Neural crest cell (in vitro differentiated cells): Measurements from ENCODE around the gene CAPN8. TPM values are rescaled to one million over a fixed set of nuclear protein-coding genes. Genes with fewer than 3 reads are reported as not detected.

Source experiments
- DNase-seq: peaks from one replicate; pipeline ENCODE4 v3.0.0; 2021; ENCODE audit warnings: low read depth, mixed read lengths, low spot score
- H3K27ac Mint-ChIP-seq: one replicate; pipeline ENCODE4 v1.8.0; 2021; ENCODE audit warnings: mild to moderate bottlenecking, mixed read lengths; ENCODE audit not compliant: unreplicated experiment
- H3K27me3 Mint-ChIP-seq: 2 replicates; pipeline ENCODE4 v1.8.0; 2021; ENCODE audit warnings: low read depth, mild to moderate bottlenecking, mixed read lengths
- H3K36me3 Mint-ChIP-seq: 2 replicates; pipeline ENCODE4 v1.8.0; 2021; ENCODE audit warnings: low read depth, mild to moderate bottlenecking, mixed read lengths
- H3K4me1 Mint-ChIP-seq: 2 replicates; pipeline ENCODE4 v1.8.0; 2021; ENCODE audit warnings: mixed read lengths
- H3K4me3 Mint-ChIP-seq: one replicate; pipeline ENCODE4 v1.8.0; 2021; ENCODE audit warnings: mild to moderate bottlenecking, mixed read lengths
- H3K9me3 Mint-ChIP-seq: 2 replicates; pipeline ENCODE4 v1.8.0; 2021; ENCODE audit warnings: mixed read lengths
- total RNA-seq: library from RNA; stranded (reverse); gene quantifications from 2 replicates; pipeline ENCODE4 v1.2.1, GENCODE V29; 2021
- TF ChIP-seq, protein P1 (sequence below): fragments of 200-600 bp; sonication (generic); conservative IDR thresholded peaks from 2 replicates; pipeline ENCODE4 v1.5.0; 2021; ENCODE audit warnings: antibody characterized with exemption, mild to moderate bottlenecking

The CAPN8 gene
- total RNA-seq, 1 donor from 2014 or later: not detected

DNA sequence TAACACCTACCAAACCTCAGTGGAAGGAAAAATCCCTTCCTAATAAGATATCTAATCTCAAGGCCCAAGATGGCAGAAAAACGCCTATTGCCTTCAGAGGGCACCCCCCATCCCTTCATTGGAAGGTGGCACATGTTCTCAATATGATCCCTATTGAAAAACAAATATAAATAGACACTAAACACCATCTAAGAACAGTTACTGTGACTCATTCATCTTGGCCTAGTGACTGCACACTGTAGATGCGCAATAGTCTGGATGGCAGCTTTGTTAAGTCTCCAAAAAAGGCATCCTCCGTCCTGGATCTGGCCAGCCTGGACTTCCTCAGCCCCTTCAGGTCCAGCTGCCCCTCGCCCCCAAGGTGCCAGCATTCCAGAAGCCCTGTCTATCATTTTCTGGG is 121.9 kb downstream of the CAPN8 start:
- H3K4me3 Mint-ChIP-seq: no peak overlapping the region
- no peak overlapping the region for H3K27ac Mint-ChIP-seq
- H3K27me3 Mint-ChIP-seq: no peaks in the 10 kb centered on the region
- H3K4me1 Mint-ChIP-seq: no peaks in the 10 kb centered on the region
- no peaks in the 10 kb centered on the region for H3K9me3 Mint-ChIP-seq
- no peak for DNase-seq
- no peaks in the 10 kb centered on the region for H3K36me3 Mint-ChIP-seq
- TF ChIP-seq, protein P1, sequence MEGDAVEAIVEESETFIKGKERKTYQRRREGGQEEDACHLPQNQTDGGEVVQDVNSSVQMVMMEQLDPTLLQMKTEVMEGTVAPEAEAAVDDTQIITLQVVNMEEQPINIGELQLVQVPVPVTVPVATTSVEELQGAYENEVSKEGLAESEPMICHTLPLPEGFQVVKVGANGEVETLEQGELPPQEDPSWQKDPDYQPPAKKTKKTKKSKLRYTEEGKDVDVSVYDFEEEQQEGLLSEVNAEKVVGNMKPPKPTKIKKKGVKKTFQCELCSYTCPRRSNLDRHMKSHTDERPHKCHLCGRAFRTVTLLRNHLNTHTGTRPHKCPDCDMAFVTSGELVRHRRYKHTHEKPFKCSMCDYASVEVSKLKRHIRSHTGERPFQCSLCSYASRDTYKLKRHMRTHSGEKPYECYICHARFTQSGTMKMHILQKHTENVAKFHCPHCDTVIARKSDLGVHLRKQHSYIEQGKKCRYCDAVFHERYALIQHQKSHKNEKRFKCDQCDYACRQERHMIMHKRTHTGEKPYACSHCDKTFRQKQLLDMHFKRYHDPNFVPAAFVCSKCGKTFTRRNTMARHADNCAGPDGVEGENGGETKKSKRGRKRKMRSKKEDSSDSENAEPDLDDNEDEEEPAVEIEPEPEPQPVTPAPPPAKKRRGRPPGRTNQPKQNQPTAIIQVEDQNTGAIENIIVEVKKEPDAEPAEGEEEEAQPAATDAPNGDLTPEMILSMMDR: no peak

DNA sequence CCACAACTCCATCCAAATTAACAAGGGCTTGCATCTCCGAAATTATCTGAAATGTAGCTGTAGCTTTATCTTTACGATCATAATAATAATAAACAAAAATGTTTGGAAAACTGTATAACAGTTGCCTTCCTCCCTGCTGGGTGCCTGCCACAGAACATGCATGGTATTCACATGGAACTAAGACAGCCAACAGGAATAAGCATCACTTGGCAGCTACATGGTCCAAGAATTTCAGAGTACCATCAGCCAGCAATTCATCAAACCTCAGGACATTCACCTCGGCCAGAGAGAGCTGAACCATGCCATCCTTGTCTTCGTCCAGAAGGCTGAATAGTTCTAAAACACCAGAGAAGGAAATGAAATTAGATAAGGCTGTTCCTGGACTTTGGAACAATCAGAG is 122.7 kb downstream of the CAPN8 start:
- Mint-ChIP-seq H3K4me3 (no peak overlapping the region), H3K4me1 (no peaks in the 10 kb centered on the region), H3K27me3 (no peaks in the 10 kb centered on the region), H3K27ac (no peak overlapping the region), H3K36me3 (no peaks in the 10 kb centered on the region), H3K9me3 (no peaks in the 10 kb centered on the region)
- TF ChIP-seq, protein P1: no peak
- no peak for DNase-seq

DNA sequence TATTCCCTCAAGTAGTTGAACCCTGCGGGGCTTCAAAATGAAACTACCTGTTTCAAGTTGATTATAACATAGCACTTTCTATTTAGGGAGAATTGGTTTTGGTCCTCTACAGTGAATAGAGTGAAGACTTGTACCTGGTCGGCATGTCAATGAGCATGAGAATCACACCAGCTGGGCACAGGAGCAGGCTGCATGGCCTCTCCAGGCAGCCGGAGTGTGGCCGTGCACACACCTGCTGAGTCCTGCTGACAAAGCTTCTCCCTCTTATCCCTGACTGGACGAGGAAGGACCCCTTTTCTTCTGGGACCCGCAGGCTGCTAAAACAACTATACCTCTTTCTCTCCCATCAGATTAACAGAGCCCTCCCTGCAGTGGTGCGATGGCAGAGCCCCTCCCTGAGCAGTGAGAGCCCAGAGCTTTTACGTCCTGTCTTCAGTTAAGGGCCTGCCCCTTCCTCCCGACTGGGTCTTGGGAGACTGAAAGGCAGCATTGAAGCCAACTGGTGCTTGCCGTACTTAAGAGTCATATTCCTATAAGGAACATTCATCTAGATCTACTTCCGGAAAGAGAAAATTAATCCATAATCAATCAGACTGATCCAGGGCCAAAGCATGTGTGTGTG is 124.9 kb downstream of the CAPN8 start:
- peaks cover 4% of the 10 kb centered on the region for H3K27me3 Mint-ChIP-seq
- DNase-seq: no peak
- no peaks in the 10 kb centered on the region for H3K9me3 Mint-ChIP-seq
- H3K36me3 Mint-ChIP-seq: no peaks in the 10 kb centered on the region
- H3K27ac Mint-ChIP-seq: no peak overlapping the region
- H3K4me1 Mint-ChIP-seq: no peaks in the 10 kb centered on the region
- H3K4me3 Mint-ChIP-seq: no peak overlapping the region
- TF ChIP-seq, protein P1: no peak

DNA sequence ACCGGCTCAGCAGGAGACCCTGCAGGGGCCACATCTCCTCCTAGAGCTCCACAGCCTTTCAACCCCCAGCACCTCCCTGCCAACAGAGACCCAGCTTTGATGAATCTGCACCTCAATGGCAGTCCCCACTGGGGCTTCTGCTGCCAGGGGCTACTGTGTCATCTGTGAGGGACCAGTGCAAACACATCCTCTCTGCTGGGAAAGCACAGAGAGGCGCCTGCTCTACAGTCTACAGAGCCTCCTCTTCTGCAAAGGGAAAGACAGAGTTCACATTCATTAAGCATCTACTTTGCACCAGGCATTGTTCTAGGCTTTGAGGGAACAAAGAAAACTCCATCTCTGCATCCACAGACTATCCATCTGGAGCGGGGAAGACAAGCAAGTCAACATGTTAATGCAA is 125.8 kb downstream of the CAPN8 start:
- H3K9me3 Mint-ChIP-seq: no peaks in the 10 kb centered on the region
- H3K4me1 Mint-ChIP-seq: no peaks in the 10 kb centered on the region
- no peaks in the 10 kb centered on the region for H3K36me3 Mint-ChIP-seq
- H3K27ac Mint-ChIP-seq: no peak overlapping the region
- TF ChIP-seq, protein P1: no peak
- H3K27me3 Mint-ChIP-seq: peaks cover 6% of the 10 kb centered on the region
- DNase-seq: no peak
- H3K4me3 Mint-ChIP-seq: no peak overlapping the region

DNA sequence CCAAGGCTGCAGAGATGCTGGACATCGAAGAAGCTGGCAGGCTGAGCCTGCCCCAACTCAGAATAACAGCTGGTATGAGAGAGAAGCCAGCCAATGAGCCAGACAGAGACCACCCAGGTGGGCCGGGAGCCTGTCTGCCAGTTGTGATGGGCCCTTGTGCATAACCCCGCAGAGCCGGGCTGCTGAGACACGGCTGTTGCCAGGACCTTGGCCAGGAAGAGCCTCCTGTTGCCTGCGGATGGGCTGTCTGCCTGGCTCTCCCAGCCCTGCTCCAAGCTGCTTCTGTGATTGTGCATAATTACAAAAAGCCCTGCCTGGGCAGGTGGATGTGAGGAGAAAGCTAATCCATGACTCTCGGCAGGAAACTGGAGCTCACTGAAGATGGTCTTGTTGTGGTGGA is 126.5 kb downstream of the CAPN8 start:
- peaks cover 8% of the 10 kb centered on the region for H3K27me3 Mint-ChIP-seq
- no peaks in the 10 kb centered on the region for H3K4me1 Mint-ChIP-seq
- H3K4me3 Mint-ChIP-seq: no peak overlapping the region
- no peaks in the 10 kb centered on the region for H3K9me3 Mint-ChIP-seq
- no peak overlapping the region for H3K27ac Mint-ChIP-seq
- no peak for DNase-seq
- TF ChIP-seq, protein P1: no peak
- H3K36me3 Mint-ChIP-seq: no peaks in the 10 kb centered on the region
